AG09319 (cell line): Measurements from ENCODE around the gene MLN.

Source experiments
- DNase-seq: peaks from one replicate; pipeline ENCODE4 v3.0.0-alpha.2; 2010; ENCODE audit warnings: low read depth; ENCODE audit errors: extremely low read depth
- CTCF ChIP-seq: IDR thresholded peaks from 2 replicates; pipeline ENCODE4 v1.5.1; 2011; ENCODE audit warnings: low read depth, mild to moderate bottlenecking, inconsistent platforms, low read length, moderate library complexity

MLN gene

DNA sequence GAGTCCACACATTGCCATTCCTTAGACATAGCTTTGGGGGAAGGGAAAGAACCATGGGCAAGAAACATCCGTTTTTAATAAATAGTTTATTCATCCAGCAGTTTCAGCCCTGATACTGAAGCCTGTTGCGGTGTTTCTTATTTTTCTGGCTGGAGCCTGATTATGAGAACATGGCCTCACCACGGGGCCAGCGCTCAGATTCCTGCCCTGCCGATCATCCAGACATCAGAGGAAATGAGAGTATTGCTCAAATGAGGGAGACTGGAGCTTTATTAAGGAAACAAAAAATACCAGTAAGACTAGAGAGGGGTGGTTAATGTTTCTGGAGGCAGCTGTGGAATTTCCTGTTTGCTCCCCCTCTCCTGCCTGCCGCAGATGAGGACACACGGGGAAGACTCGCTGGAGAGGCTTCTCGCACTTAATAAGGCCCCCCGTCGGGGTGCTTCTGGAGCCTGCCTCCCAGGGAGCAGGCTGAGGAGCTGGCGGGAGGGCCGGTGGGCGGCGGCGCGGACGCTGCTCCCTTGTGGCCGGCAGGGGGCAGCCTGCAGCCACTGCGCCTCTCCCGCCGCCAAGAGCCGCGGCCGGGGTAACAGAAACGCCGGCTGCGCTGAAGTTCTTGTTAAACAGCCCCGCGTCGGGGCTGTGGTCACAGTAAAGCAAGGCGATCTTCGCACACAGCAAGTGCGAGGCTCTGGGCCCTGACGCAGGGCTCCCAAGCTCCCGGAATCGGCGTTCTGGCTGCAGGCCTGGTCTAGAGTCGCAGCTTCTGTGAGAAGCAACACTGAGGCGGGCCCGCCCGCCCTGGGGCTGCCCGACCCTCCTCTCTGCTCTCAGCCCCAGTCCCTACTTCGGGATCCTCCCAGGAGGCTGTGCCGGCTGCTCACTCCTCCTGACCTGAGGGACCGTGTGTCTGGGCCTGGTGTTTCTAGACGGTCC, 32.4 kb downstream of the MLN start:
- DNase-seq: peak; percentile 84

DNA sequence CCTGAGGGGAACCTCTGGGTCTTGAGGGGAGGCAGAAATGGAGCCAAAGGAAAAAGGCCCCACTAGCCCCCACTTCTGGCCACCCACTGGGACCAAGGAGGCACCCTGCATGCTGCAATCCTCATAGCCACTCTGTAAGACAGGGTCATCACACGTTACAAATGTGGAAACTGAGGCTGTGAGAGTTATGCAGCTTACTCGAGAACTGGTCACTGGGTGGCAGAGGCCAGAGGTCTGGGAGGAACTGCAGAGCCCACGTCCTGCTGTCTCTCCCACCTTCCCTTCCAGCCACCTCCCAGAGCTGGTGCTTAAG, 33.0 kb downstream of the MLN start:
- no peak for DNase-seq
- no peak for TF ChIP-seq CTCF

More for the DNA sequence above, 32.4 kb downstream of the MLN start:
- TF ChIP-seq CTCF: peak; percentile 65

DNA sequence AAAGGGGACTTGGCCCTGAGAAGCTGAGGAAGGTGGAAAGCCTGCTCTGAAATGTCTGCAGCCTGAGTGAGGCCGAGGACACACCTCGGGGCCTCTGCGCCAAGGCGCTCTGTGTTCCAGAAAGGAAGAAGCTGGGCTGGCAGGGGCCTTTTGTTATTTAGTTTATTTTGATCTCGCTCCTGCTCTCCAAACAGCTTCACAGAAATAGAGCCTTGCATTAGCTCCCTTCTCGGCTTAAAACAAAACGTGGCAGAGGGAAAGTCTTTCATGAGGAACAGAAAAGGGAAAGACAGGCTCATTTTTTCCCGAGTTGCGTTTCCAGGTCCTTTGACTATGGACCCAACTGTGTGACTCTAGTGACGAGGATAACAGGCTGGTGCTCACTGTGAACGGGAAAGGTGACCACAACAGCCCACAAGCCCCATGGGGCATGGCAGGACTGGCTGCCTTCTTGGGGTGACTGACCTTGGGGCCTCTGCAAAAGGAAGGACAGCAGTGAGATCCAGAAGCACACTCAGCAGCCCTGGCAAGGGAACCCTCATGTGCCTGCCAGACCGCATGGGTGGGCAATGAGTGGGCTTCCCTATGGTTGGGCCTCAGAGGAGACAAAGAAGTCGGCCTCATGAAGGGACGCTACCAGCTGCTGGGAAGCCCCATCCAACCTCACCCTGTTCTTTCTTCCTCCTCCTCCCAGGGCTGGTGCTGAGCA, 33.5 kb downstream of the MLN start:
- no peak for TF ChIP-seq CTCF
- no peak for DNase-seq

DNA sequence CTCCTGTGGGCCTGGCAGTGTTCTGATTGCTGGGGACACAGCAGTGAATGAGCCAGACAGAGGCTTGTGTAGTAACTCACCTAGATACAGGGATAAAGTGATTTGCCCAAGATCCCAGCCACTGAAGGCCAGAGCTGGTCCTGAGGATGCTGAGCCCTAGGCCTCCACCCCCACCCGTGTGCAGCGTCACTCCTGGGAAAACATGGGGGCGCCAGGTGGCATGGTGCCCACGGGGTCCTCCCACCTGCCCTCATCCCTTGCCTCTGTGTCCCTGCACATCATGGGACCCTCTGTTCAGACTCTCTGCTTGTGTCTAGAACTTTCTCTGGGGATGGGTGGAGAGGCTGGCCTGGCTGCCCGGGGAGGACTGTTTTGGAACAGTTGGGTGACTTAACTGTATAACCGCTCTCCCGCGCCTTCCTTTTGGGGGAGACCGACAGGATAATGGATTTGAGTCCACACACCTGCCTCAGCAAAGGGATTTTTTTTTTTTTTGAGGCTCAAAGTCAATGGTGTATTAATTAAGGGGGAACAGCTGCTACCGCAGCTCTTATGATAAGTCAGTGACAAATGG, 34.5 kb downstream of the MLN start:
- no peak for DNase-seq
- TF ChIP-seq CTCF: no peak

- peak; percentile 91 for TF ChIP-seq CTCF
- DNase-seq: peak; percentile 58
These were observed 35.1 kb downstream of the MLN start for GRCh38 chr6:33768644-33769120.

DNA sequence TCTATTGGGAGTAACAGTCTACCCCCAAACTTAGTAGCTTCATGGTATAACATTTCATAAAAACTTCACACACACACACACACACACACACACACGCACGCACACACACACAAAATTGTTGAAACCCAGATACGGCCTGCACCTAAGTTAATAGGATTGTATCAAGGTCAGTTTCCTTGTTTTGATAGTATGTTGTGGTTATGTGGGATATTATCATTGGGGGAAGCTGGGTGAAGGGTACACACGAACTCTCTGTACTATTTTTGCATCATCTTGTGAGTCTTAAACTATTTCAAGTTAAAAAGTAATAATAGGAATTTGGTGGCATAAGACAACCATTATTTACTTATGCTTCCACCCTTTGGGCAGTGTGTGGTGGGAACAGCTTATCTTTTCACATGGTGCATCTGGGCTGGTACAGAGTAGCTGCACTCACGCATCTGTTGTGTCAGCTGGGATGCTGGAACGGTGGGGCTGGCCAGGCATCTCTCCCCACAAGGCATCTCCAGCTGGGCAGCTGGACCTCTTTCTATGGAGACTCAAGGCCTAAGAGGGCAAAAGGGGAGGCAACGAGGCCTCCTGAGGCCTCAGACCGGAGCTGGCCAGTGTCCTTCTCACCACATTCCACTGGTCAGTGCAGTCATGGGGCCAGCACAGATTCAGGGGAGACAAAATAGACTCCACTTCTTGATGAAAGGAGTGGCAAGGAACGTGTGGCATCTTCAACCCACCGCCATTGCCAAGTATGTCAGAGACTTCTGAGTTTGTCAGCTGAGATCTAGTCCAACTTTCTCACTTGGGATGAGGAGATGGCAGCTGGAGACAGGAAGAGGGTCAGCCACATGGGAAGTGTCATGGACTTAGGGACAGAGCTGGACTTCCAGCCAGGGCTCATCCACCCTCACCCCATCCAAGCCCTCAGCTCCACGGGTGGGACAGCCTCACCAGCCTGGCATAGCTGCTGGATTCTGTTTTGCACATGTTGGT, 36.6 kb downstream of the MLN start:
- no peak for TF ChIP-seq CTCF
- no peak for DNase-seq
